ENCODE data around the gene MLLT6.

DNA sequence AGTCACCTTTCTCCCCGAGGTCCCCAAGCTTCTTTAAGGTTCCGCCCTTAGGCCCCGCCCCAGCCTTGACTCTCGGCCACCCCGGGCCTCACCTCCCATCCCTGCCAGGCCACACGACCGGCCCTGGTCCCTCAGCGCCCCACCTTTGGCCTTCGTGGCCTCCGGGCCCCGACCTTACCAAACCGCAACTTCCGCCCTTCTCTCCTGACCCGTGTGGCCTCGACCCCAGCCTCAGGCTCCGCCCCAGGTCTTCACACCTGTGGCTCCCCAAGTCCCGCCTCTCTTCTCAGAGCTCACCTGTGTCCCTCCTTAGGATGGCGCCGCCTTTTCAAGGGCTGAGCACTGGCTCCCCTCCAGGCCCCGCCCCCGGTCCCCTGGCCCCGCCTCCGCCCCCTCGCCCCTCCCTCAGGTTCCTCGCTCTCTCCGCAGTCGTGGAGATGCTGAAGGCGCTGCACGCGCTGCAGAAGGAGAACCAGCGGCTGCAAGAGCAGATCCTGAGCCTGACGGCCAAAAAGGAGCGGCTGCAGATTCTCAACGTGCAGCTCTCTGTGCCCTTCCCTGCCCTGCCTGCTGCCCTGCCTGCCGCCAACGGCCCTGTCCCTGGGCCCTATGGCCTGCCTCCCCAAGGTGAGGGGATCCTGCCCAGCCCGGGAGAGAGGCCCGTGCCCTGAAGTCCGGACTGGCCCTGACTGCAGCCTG lies 15.0 kb downstream of the MLLT6 start:
- no peak for TF ChIP-seq CTCF (IDR thresholded peaks at IDR 0.05; ENCODE audit: low read length)
- no peak for TF ChIP-seq EZH2 (optimal IDR thresholded peaks at IDR 0.05; ENCODE audit: low read depth, low read length)
